Measurements from ENCODE around the gene CCDC69.
A peak's percentile ranks its signal among the peaks of the same experiment; 100 is the strongest.
"Not testable (repeated sequence)": the region's sequence is repeated elsewhere in the genome, so short reads cannot be mapped to it uniquely, and the experiment has no call there.

Gene CCDC69

DNA sequence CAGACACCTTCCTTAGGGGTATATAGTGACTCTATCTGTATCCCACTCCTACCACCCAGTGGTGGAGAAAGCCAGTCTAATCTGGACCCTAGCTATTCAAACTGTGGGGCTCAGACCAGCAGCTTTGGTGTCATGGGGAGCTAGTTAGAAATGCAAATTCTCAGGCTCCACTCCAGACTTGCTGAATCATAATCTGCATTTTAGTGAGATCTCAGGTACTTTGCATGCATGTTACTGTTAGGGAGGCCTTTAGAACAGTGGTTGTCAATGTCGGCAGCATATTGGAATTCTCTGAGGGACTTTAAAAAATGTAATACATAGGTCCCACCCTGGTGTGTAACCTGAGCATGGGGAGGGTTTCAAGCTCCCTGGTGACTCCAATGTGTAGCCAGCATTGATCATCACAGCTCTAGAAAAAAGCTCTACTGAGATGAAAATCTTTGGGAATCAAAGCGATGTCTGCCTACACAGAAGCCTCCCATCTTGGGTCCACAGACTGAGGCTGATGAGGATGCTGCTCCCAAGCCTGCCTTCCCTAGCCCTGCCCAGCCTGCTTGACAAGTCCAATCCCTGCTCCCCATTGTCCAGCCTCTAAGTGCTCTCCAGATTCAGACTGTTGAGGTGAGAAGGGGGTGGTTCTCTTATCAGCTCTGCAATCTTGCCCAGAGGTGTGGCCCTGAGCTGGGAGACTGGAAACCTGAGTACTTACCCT lies 17.2 kb upstream of the CCDC69 start:
- Histone ChIP-seq H3K36me3 (no peaks in the 10 kb centered on the region), H3K4me3 (ENCODE audit: low read depth, low read length) (no peak overlapping the region), H3K27me3 (no peaks in the 10 kb centered on the region), H3K4me1 (no peaks in the 10 kb centered on the region), H3K9me3 (no peaks in the 10 kb centered on the region)
- DNase-seq: no peak
- TF ChIP-seq, protein P1, sequence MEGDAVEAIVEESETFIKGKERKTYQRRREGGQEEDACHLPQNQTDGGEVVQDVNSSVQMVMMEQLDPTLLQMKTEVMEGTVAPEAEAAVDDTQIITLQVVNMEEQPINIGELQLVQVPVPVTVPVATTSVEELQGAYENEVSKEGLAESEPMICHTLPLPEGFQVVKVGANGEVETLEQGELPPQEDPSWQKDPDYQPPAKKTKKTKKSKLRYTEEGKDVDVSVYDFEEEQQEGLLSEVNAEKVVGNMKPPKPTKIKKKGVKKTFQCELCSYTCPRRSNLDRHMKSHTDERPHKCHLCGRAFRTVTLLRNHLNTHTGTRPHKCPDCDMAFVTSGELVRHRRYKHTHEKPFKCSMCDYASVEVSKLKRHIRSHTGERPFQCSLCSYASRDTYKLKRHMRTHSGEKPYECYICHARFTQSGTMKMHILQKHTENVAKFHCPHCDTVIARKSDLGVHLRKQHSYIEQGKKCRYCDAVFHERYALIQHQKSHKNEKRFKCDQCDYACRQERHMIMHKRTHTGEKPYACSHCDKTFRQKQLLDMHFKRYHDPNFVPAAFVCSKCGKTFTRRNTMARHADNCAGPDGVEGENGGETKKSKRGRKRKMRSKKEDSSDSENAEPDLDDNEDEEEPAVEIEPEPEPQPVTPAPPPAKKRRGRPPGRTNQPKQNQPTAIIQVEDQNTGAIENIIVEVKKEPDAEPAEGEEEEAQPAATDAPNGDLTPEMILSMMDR (IDR thresholded peaks at IDR 0.05; ENCODE audit: low read depth, low read length): no peak

DNA sequence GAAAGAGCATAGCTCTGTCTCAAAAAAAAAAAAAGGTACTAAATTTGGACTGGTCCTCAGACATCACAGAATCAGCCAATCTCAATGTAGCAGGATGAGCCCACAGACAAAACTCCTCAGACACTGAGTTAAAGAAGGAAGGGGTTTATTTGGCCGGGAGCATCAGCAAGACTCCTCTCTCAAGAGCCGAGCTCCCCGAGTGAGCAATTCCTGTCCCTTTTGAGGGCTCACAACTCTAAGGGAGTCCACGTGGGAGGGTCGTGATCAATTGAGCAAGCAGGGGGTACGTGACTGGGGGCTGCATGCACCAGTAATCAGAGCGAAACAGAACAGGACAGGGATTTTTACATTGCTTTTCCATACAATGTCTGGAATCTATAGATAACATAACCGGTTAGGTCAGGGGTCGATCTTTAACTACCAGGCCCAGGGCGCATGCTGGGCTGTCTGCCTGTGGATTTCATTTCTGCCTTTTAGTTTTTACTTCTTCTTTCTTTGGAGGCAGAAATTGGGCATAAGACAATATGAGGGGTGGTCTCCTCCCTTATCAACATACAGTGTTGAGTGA lies 16.5 kb upstream of the CCDC69 start:
- DNase-seq; H3K27me3 ChIP-seq; H3K9me3 ChIP-seq; H3K4me1 ChIP-seq; H3K36me3 ChIP-seq; H3K4me3 ChIP-seq (ENCODE audit: low read depth, low read length): not testable (repeated sequence)

DNA sequence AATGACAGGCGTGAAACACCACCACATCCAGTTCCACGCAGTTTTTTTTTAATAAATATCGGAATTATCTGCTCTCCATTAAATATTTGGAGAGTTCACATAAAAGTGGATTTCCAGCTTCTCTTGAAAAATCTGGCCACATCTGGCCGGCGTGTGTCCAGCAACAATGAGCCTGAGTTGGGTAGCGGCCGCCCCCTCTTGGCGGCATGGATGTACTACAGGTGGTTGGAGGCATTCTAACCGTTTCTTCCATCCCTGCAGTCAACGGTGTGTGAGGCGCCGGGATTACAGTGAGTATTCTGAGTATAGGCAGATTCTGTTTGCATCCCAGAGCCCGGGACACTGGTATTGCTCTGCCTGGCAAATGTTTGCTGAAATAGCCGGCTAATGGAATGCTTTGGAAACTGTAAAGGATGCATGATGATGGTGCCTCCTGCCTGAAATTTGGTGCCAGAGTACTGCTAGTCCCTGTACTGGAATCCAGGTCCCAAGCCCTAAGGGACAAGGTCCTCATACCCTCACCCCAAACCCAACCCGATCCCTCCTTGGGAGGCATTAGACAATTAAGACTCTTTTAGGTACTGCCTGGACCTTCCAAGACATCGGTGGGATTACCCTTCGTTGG lies 15.5 kb upstream of the CCDC69 start:
- no peaks in the 10 kb centered on the region for H3K4me1 ChIP-seq
- H3K9me3 ChIP-seq: no peaks in the 10 kb centered on the region
- no peaks in the 10 kb centered on the region for H3K36me3 ChIP-seq
- TF ChIP-seq, protein P1 (IDR thresholded peaks at IDR 0.05; ENCODE audit: low read depth, low read length): peak; percentile 88
- DNase-seq: peak; percentile 72
- no peak overlapping the region for H3K4me3 ChIP-seq (ENCODE audit: low read depth, low read length)
- H3K27me3 ChIP-seq: no peaks in the 10 kb centered on the region; the same call in 1 of the 2 replicates

DNA sequence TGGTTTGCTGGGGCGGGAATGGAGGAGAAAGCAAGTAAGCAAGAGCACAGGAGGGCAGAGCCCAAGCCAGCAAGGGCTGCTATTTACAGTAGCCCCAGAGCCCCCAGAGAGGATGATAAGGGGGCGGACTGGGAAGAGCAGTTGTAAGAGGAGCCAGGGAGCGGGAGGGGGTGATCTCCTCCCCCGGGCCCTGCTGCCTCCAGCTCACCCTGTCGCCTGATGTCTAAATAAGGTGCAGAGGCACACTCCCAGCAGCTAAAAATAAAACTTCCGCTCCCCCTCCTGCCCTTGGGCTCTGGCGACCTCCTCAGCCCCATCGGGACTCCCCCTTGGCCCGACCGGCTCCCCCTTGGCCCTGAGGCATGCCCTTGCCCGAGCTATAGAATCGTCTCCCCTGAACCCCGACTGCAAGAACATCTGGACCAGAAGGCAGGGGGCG lies 14.4 kb upstream of the CCDC69 start:
- no peak overlapping the region for H3K4me3 ChIP-seq (ENCODE audit: low read depth, low read length)
- no peaks in the 10 kb centered on the region for H3K36me3 ChIP-seq
- no peaks in the 10 kb centered on the region; the same call in 1 of the 2 replicates for H3K27me3 ChIP-seq
- TF ChIP-seq, protein P1 (IDR thresholded peaks at IDR 0.05; ENCODE audit: low read depth, low read length): no peak
- H3K9me3 ChIP-seq: no peaks in the 10 kb centered on the region
- no peak for DNase-seq
- H3K4me1 ChIP-seq: no peaks in the 10 kb centered on the region

DNA sequence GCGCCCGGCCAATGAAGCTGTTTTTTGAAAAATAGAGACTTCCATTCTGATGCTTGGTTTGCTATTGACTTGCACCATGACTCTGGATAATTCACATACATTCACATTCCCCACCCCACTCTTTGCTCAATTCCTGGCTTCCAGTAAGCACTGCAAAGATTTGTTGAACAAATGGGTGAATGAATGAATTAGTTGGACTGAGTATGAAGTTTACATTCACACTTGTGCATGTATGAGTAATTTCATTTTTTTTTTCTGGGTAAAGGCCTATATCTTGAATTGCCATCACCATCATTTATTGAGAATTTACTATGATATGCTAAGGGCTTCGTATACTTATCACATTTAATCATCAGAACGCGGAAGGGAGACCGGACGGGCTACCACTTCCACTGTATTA lies 13.8 kb upstream of the CCDC69 start:
- TF ChIP-seq, protein P1 (IDR thresholded peaks at IDR 0.05; ENCODE audit: low read depth, low read length): no peak
- no peaks in the 10 kb centered on the region for H3K36me3 ChIP-seq
- no peaks in the 10 kb centered on the region; the same call in 1 of the 2 replicates for H3K27me3 ChIP-seq
- DNase-seq: no peak
- no peaks in the 10 kb centered on the region for H3K4me1 ChIP-seq
- no peak overlapping the region for H3K4me3 ChIP-seq (ENCODE audit: low read depth, low read length)
- H3K9me3 ChIP-seq: no peaks in the 10 kb centered on the region

DNA sequence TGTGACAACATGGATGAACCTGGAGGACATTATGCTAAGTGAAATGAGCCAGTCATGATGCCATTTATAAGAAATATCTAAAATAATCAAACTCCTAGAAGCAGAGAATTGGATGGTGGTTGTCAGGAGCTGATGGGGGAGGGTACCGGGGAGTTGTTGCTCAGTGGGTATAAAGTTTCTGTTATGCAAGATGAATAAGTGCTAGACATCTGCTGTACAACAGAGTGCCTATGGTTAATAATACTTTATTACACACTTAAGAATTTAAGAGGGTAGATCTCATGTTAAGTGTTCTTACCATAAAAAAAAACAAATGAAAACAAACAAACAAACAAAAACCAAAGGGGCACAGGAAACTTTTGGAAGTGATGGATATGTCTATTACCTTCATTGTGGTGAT lies 13.0 kb upstream of the CCDC69 start:
- TF ChIP-seq, protein P1 (IDR thresholded peaks at IDR 0.05; ENCODE audit: low read depth, low read length): no peak
- Histone ChIP-seq H3K27me3 (no peaks in the 10 kb centered on the region; the same call in 1 of the 2 replicates), H3K36me3 (no peaks in the 10 kb centered on the region), H3K9me3 (no peaks in the 10 kb centered on the region), H3K4me1 (no peaks in the 10 kb centered on the region), H3K4me3 (ENCODE audit: low read depth, low read length) (no peak overlapping the region)
- no peak for DNase-seq

DNA sequence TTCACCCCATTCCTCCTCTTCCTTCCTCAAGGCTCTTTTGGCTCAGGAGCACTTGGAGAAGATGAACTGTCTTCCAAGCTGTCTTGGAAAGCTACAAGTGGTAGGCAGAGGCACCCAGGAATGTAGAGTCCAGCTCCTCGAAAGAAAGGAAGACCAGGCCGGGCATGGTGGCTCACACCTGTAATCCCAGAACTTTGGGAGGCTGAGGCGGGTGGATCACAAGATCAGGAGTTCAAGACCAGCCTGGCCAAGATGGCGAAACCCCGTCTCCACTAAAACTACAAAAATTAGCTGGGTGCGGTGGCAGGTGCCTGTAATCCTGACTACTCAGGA lies 11.3 kb upstream of the CCDC69 start:
- not testable (repeated sequence) for H3K4me1 ChIP-seq; H3K27me3 ChIP-seq; DNase-seq; H3K4me3 ChIP-seq (ENCODE audit: low read depth, low read length); H3K36me3 ChIP-seq; H3K9me3 ChIP-seq

Data from BE2C (cell line).